ENCODE results near the gene AFAP1. TPM values are rescaled to one million over a fixed set of nuclear protein-coding genes. Genes with fewer than 3 reads are reported as not detected.

The AFAP1 gene
- polyA plus RNA-seq, 2 donors, result 2.0 to 4.0 TPM

DNA sequence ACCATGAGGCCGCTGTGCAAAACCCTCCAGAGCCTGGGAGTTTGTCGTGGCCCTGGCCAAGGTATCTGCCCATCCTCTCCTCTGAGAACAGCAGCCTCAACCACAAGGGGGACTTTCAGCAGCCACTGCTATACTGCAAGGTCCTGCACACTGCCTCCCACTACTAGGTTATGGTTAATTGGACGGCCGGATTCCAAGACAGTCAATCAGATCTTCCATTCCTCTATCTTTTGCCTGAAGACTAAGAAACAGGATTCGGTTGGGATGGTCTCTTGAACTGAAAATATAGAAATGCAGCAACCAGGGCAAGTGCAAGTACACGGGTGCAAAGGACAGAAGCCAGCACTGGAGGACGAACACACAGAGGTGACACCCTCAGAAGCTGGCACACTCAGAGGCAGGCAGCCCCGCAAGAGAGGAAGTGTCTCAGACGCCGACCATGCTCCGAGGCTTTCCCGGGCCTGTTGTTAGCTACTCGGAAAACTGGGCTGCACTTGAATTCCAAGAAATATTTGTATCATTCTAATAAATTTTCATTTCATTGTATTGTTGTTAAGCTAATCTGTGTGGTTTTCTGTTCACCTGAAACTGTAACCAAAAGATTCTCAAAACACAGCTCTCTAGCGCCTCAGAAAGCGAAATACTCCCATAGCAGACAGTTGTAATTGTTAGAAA is 63.3 kb downstream of the AFAP1 start:
- no peaks in the 10 kb centered on the region for H3K9me3 ChIP-seq (ENCODE audit: control insufficient read depth in 2 of 2, insufficient read depth in 1 of 2, low read depth in 1 of 2, low read length in 1 of 2)
- no peaks in the 10 kb centered on the region for H3K27me3 ChIP-seq (ENCODE audit: control insufficient read depth in 1 of 2, insufficient read depth in 2 of 2, low read length in 2 of 2)
- peak overlapping the region; percentile 52 to 53 for H3K27ac ChIP-seq (ENCODE audit: low read depth in 2 of 2, low read length in 1 of 2)
- peaks cover 0 to 2% of the 10 kb centered on the region in 2 donors for H3K4me1 ChIP-seq (ENCODE audit: control insufficient read depth in 2 of 2, insufficient read depth in 2 of 2, low read length in 1 of 2)
- WGBS, 2 donors, result 56 to 60% methylated on average over 15 of the region's 15 CpGs
- H3K4me3 ChIP-seq (ENCODE audit: low read depth in 1 of 2, low read length in 2 of 2), result no peak overlapping the region
- no peaks in the 10 kb centered on the region for H3K36me3 ChIP-seq (ENCODE audit: control insufficient read depth in 2 of 2, insufficient read depth in 2 of 2, low read length in 1 of 2)

DNA sequence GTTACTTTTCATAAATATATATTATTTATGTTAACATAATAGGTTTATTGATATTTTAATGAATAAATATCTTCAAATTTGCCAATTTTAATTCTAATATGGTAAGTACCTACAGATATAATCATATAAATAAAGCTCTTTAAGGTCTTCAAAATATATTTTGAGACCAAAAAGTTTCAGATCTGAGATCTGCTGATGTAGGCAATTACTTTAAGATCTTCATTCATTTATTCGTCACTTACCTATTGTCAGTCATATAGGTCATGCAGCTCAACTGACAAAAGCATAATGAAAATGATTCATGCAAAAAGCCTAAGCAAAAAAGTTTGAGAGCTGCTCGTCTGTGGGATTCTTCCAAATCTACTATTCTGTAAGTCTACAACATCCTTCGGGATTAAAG is 64.8 kb downstream of the AFAP1 start:
- H3K9me3 ChIP-seq (ENCODE audit: control insufficient read depth in 2 of 2, insufficient read depth in 1 of 2, low read depth in 1 of 2, low read length in 1 of 2), result no peaks in the 10 kb centered on the region
- peaks cover 0 to 2% of the 10 kb centered on the region in 2 donors for H3K4me1 ChIP-seq (ENCODE audit: control insufficient read depth in 2 of 2, insufficient read depth in 2 of 2, low read length in 1 of 2)
- 79 to 82% methylated on average over 3 of the region's 3 CpGs for WGBS, 2 donors

DNA sequence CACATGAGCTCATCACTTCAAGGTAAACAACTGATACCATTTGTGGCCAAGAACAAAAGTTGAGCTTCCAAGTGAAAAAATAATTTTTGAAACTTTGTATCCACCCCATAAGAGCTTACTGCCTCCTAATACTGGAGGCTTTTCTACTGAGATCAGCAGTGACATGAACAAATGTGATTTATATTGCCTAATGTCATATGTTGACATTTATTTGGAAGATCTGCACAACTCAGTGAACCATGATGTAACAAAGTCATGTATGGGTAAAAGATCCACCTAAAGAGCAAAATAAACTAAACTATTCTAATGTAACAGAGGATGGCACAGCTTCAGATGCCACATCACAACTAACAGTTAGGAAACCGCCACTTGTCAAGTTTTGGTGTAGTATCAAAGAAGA is 65.8 kb downstream of the AFAP1 start:
- H3K9me3 ChIP-seq (ENCODE audit: control insufficient read depth in 2 of 2, insufficient read depth in 1 of 2, low read depth in 1 of 2, low read length in 1 of 2), result no peaks in the 10 kb centered on the region
- no peak overlapping the region for H3K4me3 ChIP-seq (ENCODE audit: low read depth in 1 of 2, low read length in 2 of 2)
- 93 to 96% methylated on average over 1 of the region's 1 CpG for WGBS, 2 donors
- no peaks in the 10 kb centered on the region for H3K27me3 ChIP-seq (ENCODE audit: control insufficient read depth in 1 of 2, insufficient read depth in 2 of 2, low read length in 2 of 2)
- H3K27ac ChIP-seq (ENCODE audit: low read depth in 2 of 2, low read length in 1 of 2), result no peak overlapping the region
- H3K4me1 ChIP-seq (ENCODE audit: control insufficient read depth in 2 of 2, insufficient read depth in 2 of 2, low read length in 1 of 2), result peaks cover 0 to 2% of the 10 kb centered on the region in 2 donors
- no peaks in the 10 kb centered on the region for H3K36me3 ChIP-seq (ENCODE audit: control insufficient read depth in 2 of 2, insufficient read depth in 2 of 2, low read length in 1 of 2)

More for the DNA sequence above, 64.8 kb downstream of the AFAP1 start:
- H3K36me3 ChIP-seq (ENCODE audit: control insufficient read depth in 2 of 2, insufficient read depth in 2 of 2, low read length in 1 of 2), result no peaks in the 10 kb centered on the region
- no peak overlapping the region for H3K27ac ChIP-seq (ENCODE audit: low read depth in 2 of 2, low read length in 1 of 2)
- H3K27me3 ChIP-seq (ENCODE audit: control insufficient read depth in 1 of 2, insufficient read depth in 2 of 2, low read length in 2 of 2), result no peaks in the 10 kb centered on the region
- no peak overlapping the region for H3K4me3 ChIP-seq (ENCODE audit: low read depth in 1 of 2, low read length in 2 of 2)

DNA sequence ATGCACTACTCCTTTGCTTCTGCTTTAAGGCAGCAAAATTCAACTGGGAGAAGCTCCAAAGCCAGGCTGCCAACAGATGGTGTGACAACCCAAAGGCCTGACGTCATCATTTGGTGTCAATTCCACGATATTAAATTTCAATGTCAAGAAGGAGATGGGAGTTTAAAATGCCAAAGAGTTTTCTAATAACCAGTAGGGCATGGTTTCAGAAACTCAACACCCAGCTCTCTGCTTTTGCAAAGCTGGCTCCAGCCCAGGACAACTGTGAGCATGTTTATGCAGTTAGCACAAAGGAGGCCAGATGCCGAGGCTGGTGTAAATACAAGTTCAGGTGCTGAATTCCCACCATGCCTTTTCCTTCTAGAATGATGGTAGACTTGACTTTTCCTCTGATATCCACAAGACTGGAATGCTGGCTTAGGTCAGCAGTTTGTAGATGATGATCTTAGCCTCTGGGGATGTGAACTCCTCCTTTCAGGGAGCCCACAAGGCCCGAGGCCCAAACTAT is 67.3 kb downstream of the AFAP1 start:
- H3K27ac ChIP-seq (ENCODE audit: low read depth in 2 of 2, low read length in 1 of 2), result peak overlapping the region; percentile 11 to 38
- 21 to 24% methylated on average over 4 of the region's 4 CpGs for WGBS, 2 donors

DNA sequence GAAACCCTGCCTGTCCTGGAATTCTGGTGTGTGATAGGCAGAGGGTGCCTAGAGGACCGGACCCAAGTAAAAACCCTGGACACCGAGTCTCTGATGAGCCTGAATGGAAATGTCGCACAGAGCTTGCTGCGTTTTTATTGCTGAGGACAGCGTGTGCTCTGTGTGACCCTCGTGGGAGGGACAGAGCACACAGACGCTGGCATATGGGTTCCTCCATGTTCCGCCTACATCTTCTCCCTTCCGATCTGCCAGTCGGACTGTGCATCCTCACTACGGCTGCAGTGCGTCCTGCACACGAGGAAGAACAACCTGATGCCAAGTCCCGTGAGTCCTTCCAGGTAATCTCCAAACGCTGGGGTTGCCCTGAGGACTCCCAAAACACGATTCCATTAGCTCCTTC is 68.3 kb downstream of the AFAP1 start:
- no peak overlapping the region for H3K27ac ChIP-seq (ENCODE audit: low read depth in 2 of 2, low read length in 1 of 2)
- WGBS, 2 donors, result 79 to 81% methylated on average over 16 of the region's 16 CpGs
- H3K36me3 ChIP-seq (ENCODE audit: control insufficient read depth in 2 of 2, insufficient read depth in 2 of 2, low read length in 1 of 2), result peaks cover 3% of the 10 kb centered on the region in 2 donors
- no peaks in the 10 kb centered on the region for H3K9me3 ChIP-seq (ENCODE audit: control insufficient read depth in 2 of 2, insufficient read depth in 1 of 2, low read depth in 1 of 2, low read length in 1 of 2)
- H3K27me3 ChIP-seq (ENCODE audit: control insufficient read depth in 1 of 2, insufficient read depth in 2 of 2, low read length in 2 of 2), result no peaks in the 10 kb centered on the region
- peaks cover 0 to 3% of the 10 kb centered on the region in 2 donors for H3K4me1 ChIP-seq (ENCODE audit: control insufficient read depth in 2 of 2, insufficient read depth in 2 of 2, low read length in 1 of 2)
- H3K4me3 ChIP-seq (ENCODE audit: low read depth in 1 of 2, low read length in 2 of 2), result no peak overlapping the region

More for the DNA sequence above, 67.3 kb downstream of the AFAP1 start:
- Histone ChIP-seq H3K4me1 (ENCODE audit: control insufficient read depth in 2 of 2, insufficient read depth in 2 of 2, low read length in 1 of 2) (peaks cover 0 to 4% of the 10 kb centered on the region in 2 donors), H3K4me3 (ENCODE audit: low read depth in 1 of 2, low read length in 2 of 2) (no peak overlapping the region), H3K27me3 (ENCODE audit: control insufficient read depth in 1 of 2, insufficient read depth in 2 of 2, low read length in 2 of 2) (no peaks in the 10 kb centered on the region), H3K9me3 (ENCODE audit: control insufficient read depth in 2 of 2, insufficient read depth in 1 of 2, low read depth in 1 of 2, low read length in 1 of 2) (no peaks in the 10 kb centered on the region), H3K36me3 (ENCODE audit: control insufficient read depth in 2 of 2, insufficient read depth in 2 of 2, low read length in 1 of 2) (peaks cover 3% of the 10 kb centered on the region in 2 donors)

DNA sequence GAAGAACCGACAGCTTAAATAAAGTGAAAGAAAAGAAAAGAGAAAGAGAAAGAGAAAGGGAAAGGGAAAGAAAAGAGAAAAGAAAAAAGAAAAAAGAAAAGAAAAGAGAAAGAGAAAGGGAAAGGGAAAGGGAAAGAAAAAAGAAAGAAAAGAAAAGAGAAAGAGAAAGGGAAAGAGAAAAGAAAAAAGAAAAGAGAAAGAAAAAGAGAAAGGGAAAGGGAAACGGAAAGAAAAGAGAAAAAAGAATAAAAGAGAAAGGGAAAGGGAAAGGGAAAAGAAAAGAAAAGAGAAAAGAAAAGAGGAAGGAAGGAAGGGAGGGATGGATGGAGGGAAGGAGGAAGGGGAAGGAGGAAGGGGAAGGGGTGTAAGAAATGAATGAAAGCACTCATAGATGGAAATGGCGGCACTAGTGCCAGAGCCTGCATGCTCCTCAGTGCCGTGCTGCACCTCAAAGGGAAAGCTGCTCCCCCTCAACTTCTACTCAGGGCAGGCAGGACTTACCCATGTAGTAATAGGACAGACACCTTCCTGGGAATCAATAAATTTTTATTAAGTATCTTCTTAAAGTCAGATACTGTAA is 70.7 kb downstream of the AFAP1 start:
- no peak overlapping the region for H3K27ac ChIP-seq (ENCODE audit: low read depth in 2 of 2, low read length in 1 of 2)
- peaks cover 3% of the 10 kb centered on the region in 2 donors for H3K36me3 ChIP-seq (ENCODE audit: control insufficient read depth in 2 of 2, insufficient read depth in 2 of 2, low read length in 1 of 2)
- WGBS, 2 donors, result 93 to 94% methylated on average over 4 of the region's 4 CpGs
- no peak overlapping the region for H3K4me3 ChIP-seq (ENCODE audit: low read depth in 1 of 2, low read length in 2 of 2)
- no peaks in the 10 kb centered on the region for H3K9me3 ChIP-seq (ENCODE audit: control insufficient read depth in 2 of 2, insufficient read depth in 1 of 2, low read depth in 1 of 2, low read length in 1 of 2)
- H3K4me1 ChIP-seq (ENCODE audit: control insufficient read depth in 2 of 2, insufficient read depth in 2 of 2, low read length in 1 of 2), result peaks cover 0 to 2% of the 10 kb centered on the region in 2 donors
- H3K27me3 ChIP-seq (ENCODE audit: control insufficient read depth in 1 of 2, insufficient read depth in 2 of 2, low read length in 2 of 2), result no peaks in the 10 kb centered on the region

DNA sequence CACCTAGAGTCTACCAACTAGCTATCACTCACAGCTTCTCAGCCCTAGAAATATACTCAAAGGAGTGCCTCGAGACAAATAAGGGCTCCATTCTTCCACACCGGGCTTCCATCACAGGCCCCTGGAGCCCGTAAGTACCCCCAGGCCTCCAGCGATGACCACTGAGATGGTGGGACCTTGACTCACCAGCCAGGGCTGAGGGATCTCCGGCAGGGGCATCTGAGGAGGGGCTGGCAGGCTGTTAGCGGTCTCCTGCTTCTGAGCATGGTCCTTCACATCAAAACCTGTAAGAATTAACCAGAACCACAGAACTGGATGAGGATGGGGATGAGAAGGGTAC is 71.3 kb downstream of the AFAP1 start:
- Histone ChIP-seq H3K9me3 (ENCODE audit: control insufficient read depth in 2 of 2, insufficient read depth in 1 of 2, low read depth in 1 of 2, low read length in 1 of 2) (no peaks in the 10 kb centered on the region), H3K36me3 (ENCODE audit: control insufficient read depth in 2 of 2, insufficient read depth in 2 of 2, low read length in 1 of 2) (peaks cover 3% of the 10 kb centered on the region in 2 donors), H3K4me3 (ENCODE audit: low read depth in 1 of 2, low read length in 2 of 2) (no peak overlapping the region), H3K27ac (ENCODE audit: low read depth in 2 of 2, low read length in 1 of 2) (no peak overlapping the region), H3K27me3 (ENCODE audit: control insufficient read depth in 1 of 2, insufficient read depth in 2 of 2, low read length in 2 of 2) (no peaks in the 10 kb centered on the region), H3K4me1 (ENCODE audit: control insufficient read depth in 2 of 2, insufficient read depth in 2 of 2, low read length in 1 of 2) (peaks cover 0 to 2% of the 10 kb centered on the region in 2 donors)
- WGBS, 2 donors, result 94 to 96% methylated on average over 6 of the region's 6 CpGs

DNA sequence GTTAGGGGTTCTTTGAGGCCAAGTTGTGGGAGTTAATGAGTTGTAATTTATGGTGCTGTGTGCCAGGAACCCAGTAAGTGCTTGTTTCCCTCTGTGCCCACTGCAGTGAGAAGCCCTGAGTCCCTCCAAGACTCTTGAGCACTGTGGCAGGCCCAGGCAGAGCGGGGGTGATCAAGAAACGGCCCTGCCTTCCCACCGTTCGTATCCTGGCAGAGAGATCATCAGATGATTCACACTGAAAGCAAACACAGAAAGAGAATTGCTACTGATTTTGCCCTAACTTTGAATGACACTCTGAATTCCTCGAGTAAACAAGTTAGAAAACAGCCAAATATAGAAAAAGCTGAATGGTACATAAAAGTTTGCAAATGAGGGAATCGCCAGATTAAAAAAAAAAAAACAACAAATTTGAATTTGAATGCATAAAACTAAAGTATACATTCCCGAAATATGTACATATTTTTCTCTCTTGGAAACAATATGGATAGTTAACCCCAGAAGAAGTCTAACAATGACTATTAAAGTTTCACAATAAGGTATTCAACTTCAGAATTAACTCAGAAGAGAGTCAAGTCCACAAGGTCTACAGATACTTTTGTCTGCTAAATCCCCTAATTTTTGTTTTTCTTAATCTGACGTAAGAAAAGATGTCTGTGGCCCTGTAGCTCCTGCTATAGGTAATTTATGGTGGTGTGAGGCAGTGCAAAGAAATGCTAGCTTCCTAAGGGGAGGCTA is 71.8 kb downstream of the AFAP1 start:
- no peak overlapping the region for H3K4me3 ChIP-seq (ENCODE audit: low read depth in 1 of 2, low read length in 2 of 2)

DNA sequence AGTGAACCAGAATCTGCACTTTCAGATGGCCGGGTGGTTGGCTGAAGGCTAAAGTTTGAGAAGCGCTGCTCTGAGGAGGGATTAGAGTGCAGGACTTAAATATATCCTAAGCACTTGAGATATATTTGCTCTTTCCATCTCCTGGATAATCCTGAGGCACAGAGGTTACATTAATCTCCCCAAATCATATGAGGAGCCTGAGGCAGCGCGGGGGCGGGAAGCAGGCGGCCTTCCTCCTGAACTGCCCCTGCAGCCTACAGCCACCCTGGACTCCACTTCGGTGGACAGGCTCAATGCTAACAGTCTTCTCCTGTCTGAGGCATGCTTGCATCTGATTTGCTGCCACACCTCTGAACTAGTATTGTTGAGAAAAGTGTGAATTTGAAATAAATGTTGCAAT is 72.5 kb downstream of the AFAP1 start:
- H3K27ac ChIP-seq (ENCODE audit: low read depth in 2 of 2, low read length in 1 of 2), result no peak overlapping the region
- peaks cover 3% of the 10 kb centered on the region in 2 donors for H3K36me3 ChIP-seq (ENCODE audit: control insufficient read depth in 2 of 2, insufficient read depth in 2 of 2, low read length in 1 of 2)
- H3K9me3 ChIP-seq (ENCODE audit: control insufficient read depth in 2 of 2, insufficient read depth in 1 of 2, low read depth in 1 of 2, low read length in 1 of 2), result no peaks in the 10 kb centered on the region
- no peak overlapping the region for H3K4me3 ChIP-seq (ENCODE audit: low read depth in 1 of 2, low read length in 2 of 2)
- H3K4me1 ChIP-seq (ENCODE audit: control insufficient read depth in 2 of 2, insufficient read depth in 2 of 2, low read length in 1 of 2), result peaks cover 0 to 2% of the 10 kb centered on the region in 2 donors
- no peaks in the 10 kb centered on the region for H3K27me3 ChIP-seq (ENCODE audit: control insufficient read depth in 1 of 2, insufficient read depth in 2 of 2, low read length in 2 of 2)
- 80 to 90% methylated on average over 7 of the region's 7 CpGs for WGBS, 2 donors

More for the DNA sequence above, 71.8 kb downstream of the AFAP1 start:
- 53 to 60% methylated on average over 8 of the region's 8 CpGs for WGBS, 2 donors
- Histone ChIP-seq H3K9me3 (ENCODE audit: control insufficient read depth in 2 of 2, insufficient read depth in 1 of 2, low read depth in 1 of 2, low read length in 1 of 2) (no peaks in the 10 kb centered on the region), H3K4me1 (ENCODE audit: control insufficient read depth in 2 of 2, insufficient read depth in 2 of 2, low read length in 1 of 2) (peaks cover 0 to 2% of the 10 kb centered on the region in 2 donors), H3K27ac (ENCODE audit: low read depth in 2 of 2, low read length in 1 of 2) (no peak overlapping the region), H3K36me3 (ENCODE audit: control insufficient read depth in 2 of 2, insufficient read depth in 2 of 2, low read length in 1 of 2) (peaks cover 3% of the 10 kb centered on the region in 2 donors), H3K27me3 (ENCODE audit: control insufficient read depth in 1 of 2, insufficient read depth in 2 of 2, low read length in 2 of 2) (no peaks in the 10 kb centered on the region)
